ENCODE results near the gene ATP6V0E2.
"Not testable (repeated sequence)": the region's sequence is repeated elsewhere in the genome, so short reads cannot be mapped to it uniquely, and the experiment has no call there.

ATP6V0E2 gene

DNA sequence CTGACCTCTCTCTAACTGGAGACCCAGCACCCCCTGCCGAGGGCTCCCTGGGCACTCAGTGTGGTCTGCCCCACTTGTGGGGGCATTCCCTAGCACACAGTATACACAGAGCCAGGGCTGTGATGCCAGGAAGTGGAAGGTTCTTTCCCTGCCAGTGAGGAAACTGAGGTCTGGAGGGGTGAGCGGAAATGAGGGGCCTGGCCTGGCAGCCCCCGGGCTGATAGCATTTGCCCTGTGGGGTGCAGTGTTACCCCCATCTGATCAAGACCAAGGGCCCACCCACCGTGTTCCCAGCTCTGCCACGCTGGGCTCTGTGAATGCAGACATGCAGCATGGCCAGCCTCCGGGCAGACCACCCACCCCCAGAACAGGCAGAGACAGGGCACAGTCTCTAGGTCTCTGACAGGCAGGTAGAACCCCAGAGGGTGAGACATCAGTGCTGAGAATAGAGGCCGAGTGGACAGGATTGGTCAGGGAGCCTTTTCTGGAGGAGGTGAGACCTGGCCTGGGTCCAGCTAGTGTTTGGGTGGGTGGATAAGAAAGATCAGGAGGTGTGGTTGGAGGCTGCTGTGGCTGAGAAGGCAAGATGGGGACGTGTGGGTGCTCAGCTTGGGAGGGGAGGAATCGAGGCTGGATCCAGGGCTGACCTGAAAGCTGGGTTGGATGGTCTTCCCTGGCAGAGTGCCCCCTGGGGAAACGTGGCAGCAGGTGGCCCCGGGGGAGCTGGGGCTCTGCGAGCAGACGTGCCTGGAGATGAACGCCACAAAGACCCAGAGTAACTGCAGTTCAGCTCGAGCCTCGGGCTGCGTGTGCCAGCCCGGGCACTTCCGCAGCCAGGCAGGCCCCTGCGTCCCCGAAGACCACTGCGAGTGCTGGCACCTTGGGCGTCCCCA lies 46.4 kb upstream of the ATP6V0E2 start:
- H4K5ac ChIP-seq (ENCODE audit: low read length) = no peak overlapping the region
- no peaks in the 10 kb centered on the region for H3K79me1 ChIP-seq (ENCODE audit: low read length)
- no peak for DNase-seq
- no peaks in the 10 kb centered on the region for H3K4me1 ChIP-seq (ENCODE audit: control insufficient read depth, low read depth, low read length)
- H2AK5ac ChIP-seq (ENCODE audit: low read length) = no peak overlapping the region
- no peak overlapping the region for H3K18ac ChIP-seq (ENCODE audit: low read length)
- H3K23ac ChIP-seq (ENCODE audit: low read length) = no peak overlapping the region
- H3K79me2 ChIP-seq (ENCODE audit: control insufficient read depth, insufficient read depth, low read length) = no peaks in the 10 kb centered on the region
- H3K4me2 ChIP-seq (ENCODE audit: low read length) = no peak overlapping the region
- no peak overlapping the region for H2BK120ac ChIP-seq (ENCODE audit: low read depth, low read length)
- no peak overlapping the region for H3K56ac ChIP-seq (ENCODE audit: low read length)
- H3K27me3 ChIP-seq (ENCODE audit: insufficient read depth, low read length, poor library complexity) = no peaks in the 10 kb centered on the region
- no peak overlapping the region for H3K4me3 ChIP-seq (ENCODE audit: low read length)
- no peak overlapping the region for H3K27ac ChIP-seq (ENCODE audit: low read depth, low read length)
- no peaks in the 10 kb centered on the region for H3K36me3 ChIP-seq (ENCODE audit: control insufficient read depth, insufficient read depth, low read length)
- H3K4ac ChIP-seq (ENCODE audit: low read depth, low read length) = no peak overlapping the region
- WGBS (ENCODE audit: extremely low coverage, insufficient coverage, low lambda C conversion rate) = no CpG with 5 or more reads among the region's 23 CpGs
- H3K9ac ChIP-seq (ENCODE audit: low read length) = no peak overlapping the region
- no peak overlapping the region for H2BK5ac ChIP-seq (ENCODE audit: low read length)
- H2BK15ac ChIP-seq (replicated peaks; ENCODE audit: low read depth) = no peak overlapping the region
- H4K8ac ChIP-seq (ENCODE audit: low read depth, low read length) = no peak overlapping the region

DNA sequence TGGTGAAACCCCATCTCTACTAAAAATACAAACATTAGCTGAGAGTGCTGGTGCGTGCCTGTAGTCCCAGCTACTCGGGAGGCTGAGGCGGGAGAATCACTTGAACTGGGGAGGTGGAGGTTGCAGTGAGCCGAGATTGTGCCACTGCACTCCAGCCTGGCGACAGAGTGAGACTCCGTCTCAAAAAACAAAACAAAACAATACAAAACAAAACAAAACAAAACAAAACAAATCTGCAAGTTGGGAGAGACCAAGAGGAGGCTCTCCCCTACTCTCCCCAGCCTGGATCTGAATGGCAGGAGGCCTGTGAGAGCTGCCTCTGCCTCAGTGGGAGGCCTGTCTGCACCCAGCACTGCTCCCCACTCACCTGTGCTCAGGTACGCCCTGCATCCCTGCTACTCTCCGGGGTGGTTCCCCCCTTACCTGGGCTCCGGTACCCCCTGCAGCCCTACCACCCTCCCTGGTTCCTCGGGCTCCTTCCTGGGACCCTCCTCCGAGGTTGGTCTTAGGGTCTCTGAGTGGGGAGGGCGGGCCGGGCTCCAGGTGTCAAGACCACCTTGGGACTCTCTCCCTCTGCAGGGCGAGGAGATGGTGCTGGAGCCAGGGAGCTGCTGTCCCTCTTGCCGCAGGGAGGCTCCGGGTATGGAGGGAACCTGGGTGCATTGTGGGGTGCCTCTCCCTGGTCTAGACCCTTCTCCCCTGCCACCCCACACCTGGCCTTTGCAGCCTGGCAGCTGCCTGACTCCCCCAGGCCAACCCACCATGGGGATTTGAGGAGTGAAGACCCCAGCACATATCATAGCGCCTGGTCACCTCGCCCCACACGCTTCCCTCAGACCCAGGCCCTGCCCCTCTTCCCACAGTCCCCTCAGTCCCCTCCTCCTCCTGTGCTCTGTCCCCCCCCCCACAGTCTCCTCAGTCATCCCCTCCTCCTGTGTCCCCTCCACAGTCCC lies 45.1 kb upstream of the ATP6V0E2 start:
- Histone ChIP-seq H3K79me1 (ENCODE audit: low read length) (no peaks in the 10 kb centered on the region), H3K4me3 (ENCODE audit: low read length) (no peak overlapping the region), H3K27me3 (ENCODE audit: insufficient read depth, low read length, poor library complexity) (no peaks in the 10 kb centered on the region), H3K27ac (ENCODE audit: low read depth, low read length) (no peak overlapping the region), H3K4me2 (ENCODE audit: low read length) (no peak overlapping the region), H4K8ac (ENCODE audit: low read depth, low read length) (no peak overlapping the region), H3K4ac (ENCODE audit: low read depth, low read length) (no peak overlapping the region), H3K23ac (ENCODE audit: low read length) (no peak overlapping the region), H3K79me2 (ENCODE audit: control insufficient read depth, insufficient read depth, low read length) (no peaks in the 10 kb centered on the region), H3K56ac (ENCODE audit: low read length) (no peak overlapping the region), H3K36me3 (ENCODE audit: control insufficient read depth, insufficient read depth, low read length) (no peaks in the 10 kb centered on the region), H3K18ac (ENCODE audit: low read length) (no peak overlapping the region), H2BK15ac (replicated peaks; ENCODE audit: low read depth) (no peak overlapping the region), H2BK120ac (ENCODE audit: low read depth, low read length) (no peak overlapping the region), H4K5ac (ENCODE audit: low read length) (no peak overlapping the region), H3K4me1 (ENCODE audit: control insufficient read depth, low read depth, low read length) (no peaks in the 10 kb centered on the region), H2AK5ac (ENCODE audit: low read length) (no peak overlapping the region), H3K9ac (ENCODE audit: low read length) (no peak overlapping the region), H2BK5ac (ENCODE audit: low read length) (no peak overlapping the region)
- DNase-seq = no peak
- no CpG with 5 or more reads among the region's 19 CpGs for WGBS (ENCODE audit: extremely low coverage, insufficient coverage, low lambda C conversion rate)

- no CpG with 5 or more reads among the region's 1 CpG for WGBS (ENCODE audit: extremely low coverage, insufficient coverage, low lambda C conversion rate)
- H3K79me1 ChIP-seq (ENCODE audit: low read length); DNase-seq; H4K8ac ChIP-seq (ENCODE audit: low read depth, low read length); H3K56ac ChIP-seq (ENCODE audit: low read length); H3K23ac ChIP-seq (ENCODE audit: low read length); H2AK5ac ChIP-seq (ENCODE audit: low read length); H3K4me2 ChIP-seq (ENCODE audit: low read length); H3K79me2 ChIP-seq (ENCODE audit: control insufficient read depth, insufficient read depth, low read length); H3K4me1 ChIP-seq (ENCODE audit: control insufficient read depth, low read depth, low read length); H3K18ac ChIP-seq (ENCODE audit: low read length); H2BK15ac ChIP-seq (replicated peaks; ENCODE audit: low read depth); H4K5ac ChIP-seq (ENCODE audit: low read length); H3K4ac ChIP-seq (ENCODE audit: low read depth, low read length); H2BK120ac ChIP-seq (ENCODE audit: low read depth, low read length); H3K27me3 ChIP-seq (ENCODE audit: insufficient read depth, low read length, poor library complexity); H2BK5ac ChIP-seq (ENCODE audit: low read length); H3K36me3 ChIP-seq (ENCODE audit: control insufficient read depth, insufficient read depth, low read length); H3K4me3 ChIP-seq (ENCODE audit: low read length); H3K27ac ChIP-seq (ENCODE audit: low read depth, low read length); H3K9ac ChIP-seq (ENCODE audit: low read length): not testable (repeated sequence)
Observed at GRCh38 chr7:149830527-149830926, 43.2 kb upstream of the ATP6V0E2 start.

DNA sequence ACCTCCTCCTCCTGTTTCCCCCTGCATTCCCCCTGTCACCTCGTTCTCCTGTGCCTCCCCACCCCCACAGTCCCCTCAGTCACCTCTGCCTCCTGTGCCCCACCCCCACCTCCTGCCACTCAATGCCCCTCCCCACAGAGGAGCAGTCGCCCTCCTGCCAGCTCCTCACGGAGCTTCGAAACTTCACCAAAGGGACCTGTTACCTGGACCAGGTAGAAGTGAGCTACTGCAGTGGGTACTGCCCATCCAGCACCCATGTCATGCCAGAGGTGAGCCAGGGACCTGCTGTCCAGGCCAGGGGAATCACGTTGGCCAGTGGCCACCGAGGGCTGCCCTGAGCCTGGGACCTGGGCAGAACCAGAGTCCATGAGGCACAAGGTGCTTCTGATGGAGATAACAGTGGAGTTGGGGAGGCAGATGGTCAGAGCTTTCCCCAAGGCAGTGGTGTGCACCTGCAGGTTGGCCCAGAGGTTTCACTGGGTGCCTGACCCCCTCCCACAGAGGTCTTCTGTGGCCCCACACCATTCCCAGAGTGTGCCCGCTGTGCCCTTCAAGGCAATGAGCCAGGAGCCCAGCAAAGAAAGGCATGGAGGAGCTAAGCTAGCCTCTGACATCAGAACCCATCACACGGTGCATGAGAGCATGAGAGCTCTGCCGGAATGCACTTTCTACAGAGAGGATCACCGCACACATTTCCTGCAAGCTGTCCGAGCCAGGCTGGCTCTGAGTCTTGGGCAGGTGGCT lies 42.6 kb upstream of the ATP6V0E2 start:
- Histone ChIP-seq H3K4me3 (ENCODE audit: low read length) (no peak overlapping the region), H2AK5ac (ENCODE audit: low read length) (no peak overlapping the region), H3K4ac (ENCODE audit: low read depth, low read length) (no peak overlapping the region), H3K36me3 (ENCODE audit: control insufficient read depth, insufficient read depth, low read length) (no peaks in the 10 kb centered on the region), H3K27ac (ENCODE audit: low read depth, low read length) (no peak overlapping the region), H2BK5ac (ENCODE audit: low read length) (no peak overlapping the region), H2BK15ac (replicated peaks; ENCODE audit: low read depth) (no peak overlapping the region), H3K4me2 (ENCODE audit: low read length) (no peak overlapping the region), H3K4me1 (ENCODE audit: control insufficient read depth, low read depth, low read length) (no peaks in the 10 kb centered on the region), H3K79me1 (ENCODE audit: low read length) (no peaks in the 10 kb centered on the region), H3K18ac (ENCODE audit: low read length) (no peak overlapping the region), H3K27me3 (ENCODE audit: insufficient read depth, low read length, poor library complexity) (no peaks in the 10 kb centered on the region), H3K56ac (ENCODE audit: low read length) (no peak overlapping the region), H3K23ac (ENCODE audit: low read length) (no peak overlapping the region), H4K5ac (ENCODE audit: low read length) (no peak overlapping the region), H4K8ac (ENCODE audit: low read depth, low read length) (no peak overlapping the region), H2BK120ac (ENCODE audit: low read depth, low read length) (no peak overlapping the region), H3K9ac (ENCODE audit: low read length) (no peak overlapping the region), H3K79me2 (ENCODE audit: control insufficient read depth, insufficient read depth, low read length) (no peaks in the 10 kb centered on the region)
- no CpG with 5 or more reads among the region's 11 CpGs for WGBS (ENCODE audit: extremely low coverage, insufficient coverage, low lambda C conversion rate)
- DNase-seq = no peak

DNA sequence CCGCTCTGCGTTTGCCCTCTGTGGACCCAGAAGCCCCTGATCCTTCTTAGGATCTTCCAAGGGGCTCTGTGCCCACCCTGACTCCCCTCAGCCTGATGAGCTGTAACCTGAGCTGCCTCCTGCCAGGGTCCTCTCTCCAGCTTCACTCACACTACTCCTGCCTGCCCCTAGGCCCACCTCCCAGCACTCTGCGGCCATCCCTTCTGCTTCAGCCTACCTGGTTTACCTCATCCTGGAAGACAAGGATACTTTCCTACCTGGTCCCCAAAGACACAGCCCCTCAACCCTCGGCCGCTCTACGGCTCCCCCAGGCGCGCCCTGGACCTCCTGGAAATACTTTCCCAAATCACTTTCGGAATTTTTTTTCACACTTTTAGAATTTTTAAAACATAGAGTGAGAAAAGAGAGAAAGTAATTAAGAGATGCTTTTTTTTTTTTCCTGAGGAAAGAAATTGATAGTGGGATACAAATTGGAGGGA lies 42.0 kb upstream of the ATP6V0E2 start:
- Histone ChIP-seq H3K4me2 (ENCODE audit: low read length) (no peak overlapping the region), H2BK120ac (ENCODE audit: low read depth, low read length) (no peak overlapping the region), H3K4me3 (ENCODE audit: low read length) (no peak overlapping the region), H3K79me2 (ENCODE audit: control insufficient read depth, insufficient read depth, low read length) (no peaks in the 10 kb centered on the region), H2BK5ac (ENCODE audit: low read length) (no peak overlapping the region), H2AK5ac (ENCODE audit: low read length) (no peak overlapping the region), H3K9ac (ENCODE audit: low read length) (no peak overlapping the region), H3K79me1 (ENCODE audit: low read length) (no peaks in the 10 kb centered on the region), H3K36me3 (ENCODE audit: control insufficient read depth, insufficient read depth, low read length) (no peaks in the 10 kb centered on the region), H2BK15ac (replicated peaks; ENCODE audit: low read depth) (no peak overlapping the region), H3K27me3 (ENCODE audit: insufficient read depth, low read length, poor library complexity) (no peaks in the 10 kb centered on the region), H3K4me1 (ENCODE audit: control insufficient read depth, low read depth, low read length) (no peaks in the 10 kb centered on the region), H3K18ac (ENCODE audit: low read length) (no peak overlapping the region), H3K27ac (ENCODE audit: low read depth, low read length) (no peak overlapping the region), H3K56ac (ENCODE audit: low read length) (no peak overlapping the region), H3K23ac (ENCODE audit: low read length) (no peak overlapping the region), H4K5ac (ENCODE audit: low read length) (no peak overlapping the region), H3K4ac (ENCODE audit: low read depth, low read length) (no peak overlapping the region), H4K8ac (ENCODE audit: low read depth, low read length) (no peak overlapping the region)
- WGBS (ENCODE audit: extremely low coverage, insufficient coverage, low lambda C conversion rate) = no CpG with 5 or more reads among the region's 9 CpGs
- no peak for DNase-seq
